HK-2 (cell line): ENCODE data around the gene TNN.
"Not testable (repeated sequence)": the region's sequence is repeated elsewhere in the genome, so short reads cannot be mapped to it uniquely, and the experiment has no call there.

Experiments
- DNase-seq: peaks from one replicate; pipeline ENCODE4 v3.0.0-alpha.2; 2018; ENCODE audit not compliant: unreplicated experiment

TNN gene

GRCh38 chr1:175108331-175108820 is 40.7 kb downstream of the TNN start:
- DNase-seq, result not testable (repeated sequence)

DNA sequence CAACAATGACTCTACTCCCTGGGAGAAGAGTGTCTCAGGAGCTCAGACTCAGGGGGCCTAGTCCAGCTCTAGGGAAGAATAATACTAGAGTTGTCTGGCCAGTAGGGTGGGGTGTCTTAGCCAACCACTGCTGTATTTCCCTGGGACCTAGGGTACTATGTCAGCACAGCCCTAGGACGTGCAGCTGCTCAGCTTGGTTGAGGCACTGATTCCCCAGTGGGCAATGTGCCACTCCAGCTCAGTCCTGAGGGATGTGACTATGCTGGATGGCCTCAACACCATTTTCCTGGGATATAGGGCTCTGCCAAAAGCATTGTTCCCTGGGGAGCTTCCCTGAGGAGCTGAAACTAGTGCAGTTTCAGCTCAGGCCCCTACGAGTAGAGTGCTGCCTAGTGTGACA is 47.4 kb downstream of the TNN start:
- no peak for DNase-seq

GRCh38 chr1:175116210-175116798 is 48.7 kb downstream of the TNN start:
- DNase-seq, result no peak

DNA sequence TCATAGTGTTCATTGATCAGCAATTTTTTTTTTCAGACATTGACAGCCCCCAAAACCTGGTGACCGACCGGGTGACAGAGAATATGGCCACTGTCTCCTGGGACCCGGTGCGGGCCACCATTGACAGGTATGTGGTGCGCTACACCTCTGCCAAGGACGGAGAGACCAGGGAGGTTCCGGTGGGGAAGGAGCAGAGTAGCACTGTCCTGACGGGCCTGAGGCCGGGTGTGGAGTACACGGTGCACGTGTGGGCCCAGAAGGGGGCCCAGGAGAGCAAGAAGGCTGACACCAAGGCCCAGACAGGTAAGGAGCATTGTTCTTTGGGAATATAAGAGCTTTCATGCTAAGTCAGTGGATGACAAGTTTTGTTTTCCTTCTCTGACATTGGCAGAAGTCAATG is 49.3 kb downstream of the TNN start:
- DNase-seq, result no peak

DNA sequence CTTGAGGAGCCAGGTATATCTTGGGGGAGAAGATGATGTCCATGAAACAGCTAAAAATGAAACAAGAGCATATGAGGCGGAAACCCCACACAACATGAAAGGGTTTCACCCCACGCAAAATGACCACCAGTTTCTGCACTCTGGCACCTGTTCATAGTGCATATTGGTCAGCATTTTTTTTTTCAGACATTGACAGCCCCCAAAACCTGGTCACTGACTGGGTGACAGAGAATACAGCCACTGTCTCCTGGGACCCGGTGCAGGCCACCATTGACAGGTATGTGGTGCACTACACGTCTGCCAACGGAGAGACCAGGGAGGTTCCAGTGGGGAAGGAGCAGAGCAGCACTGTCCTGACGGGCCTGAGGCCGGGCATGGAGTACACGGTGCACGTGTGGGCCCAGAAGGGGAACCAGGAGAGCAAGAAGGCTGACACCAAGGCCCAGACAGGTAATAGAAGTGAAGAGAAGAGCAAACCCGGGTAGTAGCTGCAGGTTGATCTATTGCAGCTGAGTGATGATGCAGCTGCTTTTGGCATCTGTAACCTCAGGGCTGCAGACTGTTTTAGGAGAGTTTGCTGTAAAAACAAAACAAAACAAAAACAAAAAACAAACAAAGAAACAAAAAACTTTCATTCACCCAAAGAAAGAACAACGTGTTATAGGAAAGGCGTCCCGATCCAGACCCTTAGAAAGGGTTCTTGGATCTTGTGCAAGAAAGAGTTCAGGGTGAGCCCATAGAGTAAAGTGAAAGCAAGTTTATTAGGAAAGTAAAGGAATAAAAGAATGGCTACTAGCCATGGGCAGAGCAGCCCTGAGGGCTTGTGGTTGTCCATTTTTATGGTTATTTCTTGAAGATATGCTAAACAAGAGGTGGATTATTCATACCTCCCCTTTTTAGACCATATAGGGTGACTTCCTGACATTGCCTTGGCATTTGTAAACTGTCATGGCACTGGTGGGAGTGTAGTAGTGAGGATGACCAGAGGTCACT is 51.0 kb downstream of the TNN start:
- DNase-seq, result no peak

GRCh38 chr1:175120511-175120910 is 52.9 kb downstream of the TNN start:
- no peak for DNase-seq

- no peak for DNase-seq
Measured at GRCh38 chr1:175124861-175125260, 57.2 kb downstream of the TNN start.

GRCh38 chr1:175126347-175126746 is 58.7 kb downstream of the TNN start:
- DNase-seq, result no peak

DNA sequence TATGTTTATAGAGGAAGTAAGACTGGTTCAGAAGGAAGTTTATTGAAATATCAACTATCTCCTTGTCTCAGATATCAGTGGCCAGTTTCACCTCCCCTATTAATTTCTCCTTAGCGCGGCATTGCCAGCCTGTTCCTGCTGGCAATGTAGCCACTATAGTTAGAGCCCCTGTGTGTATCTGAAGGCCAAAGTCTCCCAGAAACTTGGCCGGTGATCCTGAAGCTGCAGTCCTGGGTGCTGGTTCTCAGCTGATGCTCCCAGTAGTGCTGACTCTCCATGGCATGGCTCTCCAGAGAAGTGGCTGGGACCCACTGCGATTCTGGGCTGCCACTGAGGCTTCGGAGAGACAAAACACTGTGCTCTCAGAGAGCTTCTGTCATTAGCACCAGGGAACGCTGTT is 59.9 kb downstream of the TNN start:
- DNase-seq, result no peak

DNA sequence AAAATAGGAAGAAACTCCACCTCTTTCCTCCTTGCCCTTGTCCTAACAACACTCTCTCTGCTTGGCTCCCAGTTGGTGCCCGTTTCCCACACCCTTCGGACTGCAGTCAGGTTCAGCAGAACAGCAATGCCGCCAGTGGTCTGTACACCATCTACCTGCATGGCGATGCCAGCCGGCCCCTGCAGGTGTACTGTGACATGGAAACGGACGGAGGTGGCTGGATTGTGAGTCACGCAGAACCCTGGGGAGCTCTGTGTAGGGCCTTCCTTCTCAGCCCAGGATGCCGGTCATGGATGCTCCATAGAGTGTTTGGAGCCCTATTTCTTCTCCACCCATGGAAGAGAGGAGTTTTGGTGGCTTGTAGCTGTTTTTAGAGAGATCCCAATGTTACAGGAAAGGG is 60.9 kb downstream of the TNN start:
- DNase-seq, result no peak

- DNase-seq, result no peak
Measured at GRCh38 chr1:175129182-175129581, 61.5 kb downstream of the TNN start.

DNA sequence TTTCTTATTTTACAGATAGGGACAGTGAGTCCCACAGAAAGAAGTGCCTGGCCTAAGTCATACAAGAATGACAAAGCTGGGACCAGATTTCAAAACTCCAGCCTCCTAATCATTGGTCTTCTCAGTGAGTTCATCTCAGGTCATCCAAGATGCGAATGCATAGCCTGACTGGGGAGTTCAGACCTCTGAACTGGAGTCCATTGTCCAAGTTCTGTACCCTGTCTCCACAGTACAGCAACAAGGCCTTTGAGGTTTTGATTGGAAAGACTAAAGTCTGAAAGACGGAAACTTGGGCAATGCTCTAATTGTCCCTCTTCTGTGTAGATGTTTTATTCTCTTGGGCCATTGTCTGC is 62.0 kb downstream of the TNN start:
- no peak for DNase-seq

DNA sequence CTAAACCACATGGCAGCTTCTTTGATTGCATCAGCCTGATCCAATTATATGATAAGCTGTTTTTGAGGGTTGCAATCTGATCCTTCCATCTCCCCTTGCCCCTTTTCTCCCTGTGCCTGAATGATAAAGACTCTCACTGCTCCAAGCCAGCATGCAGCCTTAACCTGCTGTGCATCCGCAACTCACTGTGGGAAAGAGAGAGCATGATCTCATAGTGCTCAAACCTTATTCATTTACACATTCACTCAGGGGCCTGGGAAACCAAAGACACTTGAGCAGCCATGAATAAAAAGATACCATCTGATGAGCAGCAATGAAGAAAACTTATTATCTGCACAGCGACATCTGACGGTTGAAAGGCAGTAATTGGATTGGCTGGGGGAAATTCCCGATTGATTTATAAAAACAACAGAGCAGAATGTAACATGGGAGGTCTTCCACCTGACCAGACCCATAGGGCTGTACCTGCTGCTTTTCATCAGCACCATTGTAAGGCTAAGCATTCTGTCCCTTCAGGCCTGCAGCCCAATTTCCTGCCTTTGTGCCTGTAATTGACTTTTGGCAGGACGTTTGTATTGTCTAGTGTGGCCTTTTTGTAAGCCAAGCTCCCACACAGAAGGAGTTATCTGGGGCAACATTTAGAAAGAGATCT is 62.5 kb downstream of the TNN start:
- no peak for DNase-seq

DNA sequence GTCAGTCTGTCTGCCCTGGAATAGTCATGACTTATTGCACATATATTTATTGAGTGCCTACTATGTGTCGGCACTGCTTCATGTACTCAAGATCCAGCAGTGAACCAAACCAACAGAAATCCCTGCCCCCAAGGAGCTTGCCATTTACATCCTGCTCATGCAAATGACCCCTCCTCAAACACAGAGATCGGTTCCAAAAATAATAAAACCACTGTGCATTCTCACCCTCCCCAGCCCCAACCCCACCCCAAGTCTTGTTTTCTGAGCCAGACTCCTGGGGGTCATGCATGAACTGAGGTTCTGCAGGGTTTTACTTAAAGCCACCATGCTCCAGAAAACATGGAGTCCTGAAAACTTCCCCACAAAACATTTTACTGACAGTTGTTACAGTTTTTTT is 63.0 kb downstream of the TNN start:
- DNase-seq, result no peak

DNA sequence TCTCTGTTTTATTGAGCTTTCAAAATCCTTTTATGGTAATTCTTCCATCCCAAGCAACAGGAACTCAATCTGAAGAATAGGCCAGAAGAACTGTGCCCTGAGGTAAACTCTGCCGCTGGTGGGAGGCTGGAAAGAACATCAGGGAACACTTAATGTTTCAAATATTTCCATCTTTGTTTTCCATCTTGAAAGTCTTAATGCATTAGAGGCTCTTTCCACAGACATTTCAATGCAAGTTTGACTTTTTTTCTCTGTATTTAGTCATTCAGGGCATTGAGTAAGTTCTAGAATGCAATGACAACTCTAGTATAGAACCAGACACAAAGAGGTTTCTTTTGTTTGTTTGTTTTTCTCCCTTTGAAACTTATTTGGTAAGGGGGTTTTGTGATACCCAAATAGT is 63.5 kb downstream of the TNN start:
- no peak for DNase-seq

- no peak for DNase-seq
Measured at GRCh38 chr1:175132436-175132835, 64.8 kb downstream of the TNN start.

GRCh38 chr1:175133673-175134435 is 66.2 kb downstream of the TNN start:
- no peak for DNase-seq

DNA sequence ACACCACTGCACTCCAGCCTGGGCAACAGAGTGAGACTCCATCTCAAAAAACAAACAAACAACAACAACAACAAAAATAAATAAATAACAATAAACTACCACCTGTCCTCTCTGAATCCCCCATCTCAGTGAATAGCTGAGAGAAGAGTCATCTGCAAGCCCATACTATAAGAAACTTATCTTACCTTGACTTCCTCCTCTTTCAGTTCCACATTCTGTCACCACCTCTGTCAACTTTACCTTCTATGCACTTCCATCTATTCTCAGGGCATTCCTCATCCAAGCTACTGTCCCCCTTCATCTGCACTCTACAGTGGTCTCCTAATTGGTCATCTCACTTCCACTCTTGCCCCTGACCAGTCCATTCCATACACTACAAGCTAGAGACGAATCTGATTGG is 66.9 kb downstream of the TNN start:
- no peak for DNase-seq

DNA sequence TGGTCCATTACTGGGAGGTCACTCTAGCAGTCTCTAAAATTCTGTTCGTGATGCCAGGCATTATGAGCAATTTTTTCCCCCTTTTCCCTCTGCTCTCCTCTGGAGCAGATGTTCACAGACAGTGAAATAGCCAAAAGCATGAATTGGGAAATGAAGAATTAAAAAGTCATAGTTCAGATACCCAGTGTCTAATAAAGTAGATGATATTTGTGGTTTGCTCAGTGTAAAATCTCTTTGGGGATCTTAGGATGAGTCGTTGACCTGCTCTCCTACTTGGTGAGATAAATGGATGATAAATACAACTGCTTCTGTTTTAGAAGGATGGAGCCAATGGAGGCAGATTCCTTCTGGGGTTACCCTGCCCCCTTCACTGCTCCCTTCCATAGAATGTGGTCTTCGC is 68.6 kb downstream of the TNN start:
- DNase-seq, result no peak

GRCh38 chr1:175137369-175137768 is 69.7 kb downstream of the TNN start:
- no peak for DNase-seq

- DNase-seq, result no peak
Measured at GRCh38 chr1:175138579-175138978, 70.9 kb downstream of the TNN start.
